ENCODE results near the gene TMEM214. TPM values are rescaled to one million over a fixed set of nuclear protein-coding genes. Genes with fewer than 3 reads are reported as not detected.

The TMEM214 gene
- total RNA-seq, 1 experiment from 2014 or later = 55.3 TPM

DNA sequence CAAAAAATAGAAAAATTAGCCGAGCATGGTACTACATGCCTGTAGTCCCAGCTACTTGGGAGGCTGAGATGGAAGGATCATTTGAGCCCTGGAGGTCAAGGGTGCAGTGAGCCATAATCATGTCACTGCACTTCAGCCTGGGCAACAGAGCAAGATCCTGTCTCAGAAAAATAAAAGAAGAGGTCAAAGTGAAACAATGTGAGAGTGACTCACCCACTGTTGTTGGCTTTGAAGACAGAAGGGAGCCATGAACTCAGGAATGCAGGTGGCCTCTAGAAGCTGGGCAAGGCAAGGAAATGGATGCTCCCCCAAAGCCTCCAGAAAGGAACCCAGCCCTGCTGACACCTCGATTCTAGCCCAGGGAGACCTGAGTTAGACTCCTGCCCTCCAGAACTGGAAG is 3.7 kb upstream of the TMEM214 start:
- no peak overlapping the region for H3K27ac Mint-ChIP-seq
- Histone ChIP-seq H3K9me3 (ENCODE audit: control insufficient read depth, low read depth, low read length) (no peaks in the 10 kb centered on the region), H3K79me1 (ENCODE audit: insufficient read depth, low read depth, low read length, poor library complexity, severe bottlenecking) (no peaks in the 10 kb centered on the region), H3K4me2 (ENCODE audit: insufficient read depth, insufficient read length, low read length) (no peak overlapping the region), H2BK5ac (ENCODE audit: insufficient read length, low read length) (no peak overlapping the region), H2BK20ac (ENCODE audit: low read depth, low read length, poor library complexity, severe bottlenecking) (no peak overlapping the region), H3K14ac (ENCODE audit: insufficient read depth, low read length) (no peak overlapping the region), H3K4ac (ENCODE audit: low read depth, low read length) (no peak overlapping the region), H4K8ac (replicated peaks; ENCODE audit: insufficient read length, low read depth, low read length) (no peak overlapping the region), H3K23ac (ENCODE audit: insufficient read length, low read depth, low read length) (no peak overlapping the region), H2AFZ (ENCODE audit: low read length) (no peak overlapping the region), H3K56ac (ENCODE audit: insufficient read length, low read depth, low read length) (no peak overlapping the region), H4K91ac (ENCODE audit: insufficient read length, low read depth, low read length) (no peak overlapping the region), H2BK12ac (ENCODE audit: insufficient read length, low read depth, low read length) (no peak overlapping the region), H4K5ac (ENCODE audit: insufficient read length, low read depth, low read length) (no peak overlapping the region), H3K23me2 (ENCODE audit: insufficient read length, low read depth, low read length, poor library complexity, severe bottlenecking) (peaks cover 7% of the 10 kb centered on the region), H3K27me3 (ENCODE audit: insufficient read depth, low read length) (no peaks in the 10 kb centered on the region), H3K4me1 (ENCODE audit: insufficient read depth, low read length) (no peaks in the 10 kb centered on the region), H2AK5ac (ENCODE audit: insufficient read length, low read length) (no peak overlapping the region), H2BK120ac (ENCODE audit: low read depth, low read length, poor library complexity, severe bottlenecking) (no peak overlapping the region), H3K27ac (ENCODE audit: insufficient read length, low read depth, low read length) (no peak overlapping the region), H3K18ac (ENCODE audit: insufficient read length, low read depth, low read length) (no peak overlapping the region), H3K9ac (ENCODE audit: extremely low read depth, insufficient read length, low read length) (no peak overlapping the region), H2BK15ac (ENCODE audit: low read depth, low read length) (no peak overlapping the region), H3T11ph (ENCODE audit: low read length) (no peak overlapping the region), H3K79me2 (ENCODE audit: insufficient read depth, low read length) (no peaks in the 10 kb centered on the region), H4K20me1 (ENCODE audit: control insufficient read depth, insufficient read depth, insufficient read length) (peaks cover 3% of the 10 kb centered on the region)
- H3K9me3 Mint-ChIP-seq = no peaks in the 10 kb centered on the region
- DNase-seq = no peak
- TF ChIP-seq, protein P1, sequence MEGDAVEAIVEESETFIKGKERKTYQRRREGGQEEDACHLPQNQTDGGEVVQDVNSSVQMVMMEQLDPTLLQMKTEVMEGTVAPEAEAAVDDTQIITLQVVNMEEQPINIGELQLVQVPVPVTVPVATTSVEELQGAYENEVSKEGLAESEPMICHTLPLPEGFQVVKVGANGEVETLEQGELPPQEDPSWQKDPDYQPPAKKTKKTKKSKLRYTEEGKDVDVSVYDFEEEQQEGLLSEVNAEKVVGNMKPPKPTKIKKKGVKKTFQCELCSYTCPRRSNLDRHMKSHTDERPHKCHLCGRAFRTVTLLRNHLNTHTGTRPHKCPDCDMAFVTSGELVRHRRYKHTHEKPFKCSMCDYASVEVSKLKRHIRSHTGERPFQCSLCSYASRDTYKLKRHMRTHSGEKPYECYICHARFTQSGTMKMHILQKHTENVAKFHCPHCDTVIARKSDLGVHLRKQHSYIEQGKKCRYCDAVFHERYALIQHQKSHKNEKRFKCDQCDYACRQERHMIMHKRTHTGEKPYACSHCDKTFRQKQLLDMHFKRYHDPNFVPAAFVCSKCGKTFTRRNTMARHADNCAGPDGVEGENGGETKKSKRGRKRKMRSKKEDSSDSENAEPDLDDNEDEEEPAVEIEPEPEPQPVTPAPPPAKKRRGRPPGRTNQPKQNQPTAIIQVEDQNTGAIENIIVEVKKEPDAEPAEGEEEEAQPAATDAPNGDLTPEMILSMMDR (conservative IDR thresholded peaks at IDR 0.05) = no peak
- H3K36me3 Mint-ChIP-seq (ENCODE audit: insufficient read depth in 1 of 3, low read depth in 3 of 3) = peaks cover 5 to 14% (median 12%) of the 10 kb centered on the region in 3 experiments; a peak in 6 of 7 replicates
- no peak overlapping the region for H3K4me3 Mint-ChIP-seq
- peaks cover 13 to 17% of the 10 kb centered on the region in 2 experiments for H3K4me1 Mint-ChIP-seq
- no CpG with 5 or more reads among the region's 2 CpGs for WGBS (ENCODE audit: extremely low coverage, insufficient read length, low lambda C conversion rate)
- H3K27me3 Mint-ChIP-seq (ENCODE audit: low read depth) = no peaks in the 10 kb centered on the region
